Thoracic aorta (tissue), 2 donors: Measurements from ENCODE around the gene IDI1. TPM values are rescaled to one million over a fixed set of nuclear protein-coding genes. Genes with fewer than 3 reads are reported as not detected.

Source experiments
- ATAC-seq: fragments of 150-250 bp; one replicate; pipeline ENCODE4 v1.8.0; 2017; ENCODE audit warnings: low read depth; ENCODE audit not compliant: insufficient number of reproducible peaks, low FRiP score
- DNase-seq: peaks from one replicate; pipeline ENCODE4 v3.0.0-alpha.2; 2020; ENCODE audit warnings: low spot score
- H3K27ac ChIP-seq, 2 donors: fragments of 200-600 bp; sonication (generic); 1 replicate in 1 of 2; 2 replicates in 1 of 2; pipeline ENCODE4 v1.5.1; 2016; ENCODE audit warnings: mild to moderate bottlenecking in 2 of 2, moderate library complexity in 2 of 2
- H3K27me3 ChIP-seq: fragments of 200-600 bp; sonication (generic); replicated peaks from 2 replicates; pipeline ENCODE4 v1.6.0; 2016; ENCODE audit warnings: mild to moderate bottlenecking; ENCODE audit not compliant: insufficient read depth
- H3K36me3 ChIP-seq: fragments of 200-600 bp; sonication (generic); one replicate; pipeline ENCODE4 v1.5.1; 2016
- H3K4me1 ChIP-seq, 2 donors: fragments of 200-600 bp; sonication (generic); 1 replicate in 1 of 2; 2 replicates in 1 of 2; pipeline versions ENCODE4 v1.5.1 to v1.6.0; 2016; ENCODE audit warnings: low read depth in 2 of 2, mild to moderate bottlenecking in 1 of 2; ENCODE audit not compliant: control insufficient read depth in 1 of 2
- H3K4me3 ChIP-seq: fragments of 200-600 bp; sonication (generic); 2 replicates; pipeline ENCODE4 v1.5.1; 2016; ENCODE audit warnings: mild to moderate bottlenecking
- H3K9me3 ChIP-seq: fragments of 200-600 bp; sonication (generic); 2 replicates; pipeline ENCODE4 v1.5.1; 2016
- total RNA-seq, 2 donors: library from RNA; depleted of rRNA; stranded (reverse); fragments of >200 nt; gene quantifications; one replicate each; pipeline versions ENCODE4 v1.1.0 to v1.2.3, GENCODE V29; 2016
- TF ChIP-seq, protein P1 (sequence below): fragments of 200-600 bp; sonication (generic); IDR thresholded peaks from one replicate; pipeline ENCODE4 v1.5.1; 2019; ENCODE audit warnings: antibody characterized with exemption

The IDI1 gene
- total RNA-seq, 2 donors from 2014 or later: 19.2 to 26.7 TPM

- Histone ChIP-seq H3K9me3 (no peaks in the 10 kb centered on the region), H3K27me3 (no peaks in the 10 kb centered on the region), H3K4me1 (no peaks in the 10 kb centered on the region), H3K4me3 (no peak overlapping the region), H3K27ac (no peak overlapping the region), H3K36me3 (peaks cover 64% of the 10 kb centered on the region)
- TF ChIP-seq, protein P1, sequence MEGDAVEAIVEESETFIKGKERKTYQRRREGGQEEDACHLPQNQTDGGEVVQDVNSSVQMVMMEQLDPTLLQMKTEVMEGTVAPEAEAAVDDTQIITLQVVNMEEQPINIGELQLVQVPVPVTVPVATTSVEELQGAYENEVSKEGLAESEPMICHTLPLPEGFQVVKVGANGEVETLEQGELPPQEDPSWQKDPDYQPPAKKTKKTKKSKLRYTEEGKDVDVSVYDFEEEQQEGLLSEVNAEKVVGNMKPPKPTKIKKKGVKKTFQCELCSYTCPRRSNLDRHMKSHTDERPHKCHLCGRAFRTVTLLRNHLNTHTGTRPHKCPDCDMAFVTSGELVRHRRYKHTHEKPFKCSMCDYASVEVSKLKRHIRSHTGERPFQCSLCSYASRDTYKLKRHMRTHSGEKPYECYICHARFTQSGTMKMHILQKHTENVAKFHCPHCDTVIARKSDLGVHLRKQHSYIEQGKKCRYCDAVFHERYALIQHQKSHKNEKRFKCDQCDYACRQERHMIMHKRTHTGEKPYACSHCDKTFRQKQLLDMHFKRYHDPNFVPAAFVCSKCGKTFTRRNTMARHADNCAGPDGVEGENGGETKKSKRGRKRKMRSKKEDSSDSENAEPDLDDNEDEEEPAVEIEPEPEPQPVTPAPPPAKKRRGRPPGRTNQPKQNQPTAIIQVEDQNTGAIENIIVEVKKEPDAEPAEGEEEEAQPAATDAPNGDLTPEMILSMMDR: no peak
- DNase-seq (no peak), ATAC-seq (no peak)
Measured at GRCh38 chr10:996031-996430, 52.9 kb downstream of the IDI1 start.

DNA sequence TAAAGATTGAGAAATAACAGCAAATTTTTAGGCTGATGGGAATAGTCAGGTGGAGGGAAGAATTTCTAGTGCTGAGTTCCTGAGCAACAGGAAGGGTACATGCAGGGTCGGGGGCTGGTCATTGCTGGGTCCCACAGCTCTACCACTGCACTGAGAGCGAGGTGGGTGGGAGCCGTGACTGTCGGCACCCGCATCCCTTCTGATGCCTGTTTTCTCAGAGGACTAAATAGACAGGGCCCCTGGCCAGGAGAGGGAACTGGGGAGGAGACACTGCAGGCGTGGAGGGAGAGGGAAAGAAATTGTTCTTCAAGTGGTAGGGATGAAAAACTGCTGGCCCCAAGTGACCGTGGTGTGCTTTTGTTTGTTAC lies 53.4 kb downstream of the IDI1 start:
- Histone ChIP-seq H3K4me3 (no peak overlapping the region), H3K36me3 (peaks cover 59% of the 10 kb centered on the region), H3K27ac (no peak overlapping the region), H3K27me3 (no peaks in the 10 kb centered on the region), H3K9me3 (no peaks in the 10 kb centered on the region), H3K4me1 (no peaks in the 10 kb centered on the region)
- ATAC-seq: no peak
- DNase-seq: no peak
- TF ChIP-seq, protein P1: no peak

DNA sequence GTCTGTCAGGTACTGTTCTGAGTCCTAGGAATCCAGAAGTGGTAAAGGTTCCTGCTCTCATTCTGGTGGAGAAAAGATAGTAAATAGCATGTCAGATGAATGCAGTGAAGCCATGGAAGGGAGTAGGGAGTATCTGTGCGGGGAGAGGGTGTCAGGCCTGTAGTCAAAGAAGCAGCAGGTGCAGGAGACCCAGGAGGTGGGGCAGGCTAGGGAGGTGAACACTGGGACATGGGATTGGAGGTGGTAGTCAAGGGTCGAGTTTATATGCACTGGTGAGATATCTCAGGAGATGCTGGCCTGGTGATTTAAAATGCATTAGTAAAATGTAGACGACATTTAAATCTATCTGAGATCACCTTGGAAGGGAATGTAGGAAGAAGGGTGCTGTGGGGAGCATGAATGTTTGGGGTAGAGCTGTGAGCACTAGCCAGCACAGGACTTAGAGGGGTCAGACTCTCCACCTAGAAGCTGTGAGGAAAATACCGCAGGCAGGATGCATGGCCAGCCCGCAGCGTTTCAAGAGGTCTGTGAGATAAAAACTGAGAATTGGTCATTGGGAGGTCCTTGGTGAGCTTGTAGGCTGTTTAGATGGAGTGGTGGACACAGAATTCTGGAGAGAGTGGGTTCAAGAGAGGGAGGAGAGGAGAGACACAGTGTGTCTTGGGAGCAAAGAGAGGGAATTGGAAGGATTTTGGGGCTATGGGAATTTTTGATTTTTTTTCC lies 53.9 kb downstream of the IDI1 start:
- H3K36me3 ChIP-seq: peaks cover 54% of the 10 kb centered on the region
- TF ChIP-seq, protein P1: no peak
- DNase-seq: no peak
- no peaks in the 10 kb centered on the region for H3K9me3 ChIP-seq
- H3K4me3 ChIP-seq: no peak overlapping the region
- ATAC-seq: no peak
- H3K27me3 ChIP-seq: no peaks in the 10 kb centered on the region
- no peak overlapping the region for H3K27ac ChIP-seq
- H3K4me1 ChIP-seq: peaks cover 0 to 1% of the 10 kb centered on the region in 2 donors

GRCh38 chr10:992871-993270 lies 56.0 kb downstream of the IDI1 start:
- Histone ChIP-seq H3K9me3 (no peaks in the 10 kb centered on the region), H3K27ac (no peak overlapping the region), H3K36me3 (peaks cover 37% of the 10 kb centered on the region), H3K4me1 (peaks cover 13 to 14% of the 10 kb centered on the region in 2 donors), H3K4me3 (no peak overlapping the region), H3K27me3 (no peaks in the 10 kb centered on the region)
- TF ChIP-seq, protein P1: no peak
- DNase-seq (no peak), ATAC-seq (no peak)

DNA sequence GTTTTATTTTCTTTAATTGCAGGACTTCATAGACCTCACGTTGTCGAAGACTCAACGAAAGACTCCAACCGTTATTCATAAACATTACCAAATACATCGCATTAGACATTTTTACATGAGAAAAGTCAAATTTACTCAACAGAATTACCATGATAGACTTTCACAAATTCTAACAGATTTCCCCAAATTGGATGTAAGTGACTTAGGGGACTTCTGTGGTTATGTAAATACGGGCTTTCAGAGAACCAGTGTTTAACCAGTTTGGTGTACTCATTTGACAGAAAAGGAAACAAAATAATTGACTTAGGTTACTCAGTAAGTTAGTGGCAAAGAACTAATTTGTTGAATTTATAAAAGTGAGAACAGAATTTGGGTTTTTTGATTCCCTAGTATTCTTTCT lies 56.5 kb downstream of the IDI1 start:
- H3K4me1 ChIP-seq: peaks cover 13 to 15% of the 10 kb centered on the region in 2 donors
- H3K27me3 ChIP-seq: no peaks in the 10 kb centered on the region
- no peaks in the 10 kb centered on the region for H3K9me3 ChIP-seq
- H3K36me3 ChIP-seq: peaks cover 35% of the 10 kb centered on the region
- TF ChIP-seq, protein P1: no peak
- ATAC-seq (no peak), DNase-seq (no peak)
- H3K4me3 ChIP-seq: no peak overlapping the region
- H3K27ac ChIP-seq: no peak overlapping the region
